ENCODE results near the gene PHACTR3. TPM values are rescaled to one million over a fixed set of nuclear protein-coding genes. Genes with fewer than 3 reads are reported as not detected.

The PHACTR3 gene
- total RNA-seq, 2 donors from 2014 or later: 0.13 TPM; not detected in 1

GRCh38 chr20:59784791-59785668 lies 180.7 kb downstream of the PHACTR3 start:
- no peaks in the 10 kb centered on the region for H3K4me1 ChIP-seq (ENCODE audit: control insufficient read depth, insufficient read depth, low read length)
- no peak overlapping the region for H3K27ac ChIP-seq (ENCODE audit: low read depth, low read length)
- no peaks in the 10 kb centered on the region for H3K36me3 Mint-ChIP-seq (ENCODE audit: low read depth)
- 76 to 81% methylated on average over 6 to 15 of the region's 16 CpGs for WGBS, 2 experiments (ENCODE audit: insufficient coverage in 1 of 2, insufficient read length in 1 of 2)
- TF ChIP-seq, protein P1, sequence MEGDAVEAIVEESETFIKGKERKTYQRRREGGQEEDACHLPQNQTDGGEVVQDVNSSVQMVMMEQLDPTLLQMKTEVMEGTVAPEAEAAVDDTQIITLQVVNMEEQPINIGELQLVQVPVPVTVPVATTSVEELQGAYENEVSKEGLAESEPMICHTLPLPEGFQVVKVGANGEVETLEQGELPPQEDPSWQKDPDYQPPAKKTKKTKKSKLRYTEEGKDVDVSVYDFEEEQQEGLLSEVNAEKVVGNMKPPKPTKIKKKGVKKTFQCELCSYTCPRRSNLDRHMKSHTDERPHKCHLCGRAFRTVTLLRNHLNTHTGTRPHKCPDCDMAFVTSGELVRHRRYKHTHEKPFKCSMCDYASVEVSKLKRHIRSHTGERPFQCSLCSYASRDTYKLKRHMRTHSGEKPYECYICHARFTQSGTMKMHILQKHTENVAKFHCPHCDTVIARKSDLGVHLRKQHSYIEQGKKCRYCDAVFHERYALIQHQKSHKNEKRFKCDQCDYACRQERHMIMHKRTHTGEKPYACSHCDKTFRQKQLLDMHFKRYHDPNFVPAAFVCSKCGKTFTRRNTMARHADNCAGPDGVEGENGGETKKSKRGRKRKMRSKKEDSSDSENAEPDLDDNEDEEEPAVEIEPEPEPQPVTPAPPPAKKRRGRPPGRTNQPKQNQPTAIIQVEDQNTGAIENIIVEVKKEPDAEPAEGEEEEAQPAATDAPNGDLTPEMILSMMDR (conservative IDR thresholded peaks at IDR 0.05): no peak
- no peaks in the 10 kb centered on the region for H3K36me3 ChIP-seq (ENCODE audit: control insufficient read depth, insufficient read depth, low read length)
- H3K9me3 ChIP-seq (ENCODE audit: control insufficient read depth, low read length): peaks cover 4% of the 10 kb centered on the region
- no peak overlapping the region for H3K9ac ChIP-seq (ENCODE audit: extremely low read depth, low read length, poor library complexity, severe bottlenecking)
- no peak overlapping the region for H3K4me3 ChIP-seq (ENCODE audit: low read length)
- H3K27ac Mint-ChIP-seq: no peak overlapping the region
- H3K27me3 Mint-ChIP-seq (ENCODE audit: insufficient read depth): peaks cover 22% of the 10 kb centered on the region
- H3K4me3 Mint-ChIP-seq: no peak overlapping the region
- peak; percentile 39 for DNase-seq
- H3K27me3 ChIP-seq (ENCODE audit: control insufficient read depth, insufficient read depth, low read length, poor library complexity, severe bottlenecking): no peaks in the 10 kb centered on the region
- no peaks in the 10 kb centered on the region for H3K4me1 Mint-ChIP-seq
- no peaks in the 10 kb centered on the region for H3K9me3 Mint-ChIP-seq

DNA sequence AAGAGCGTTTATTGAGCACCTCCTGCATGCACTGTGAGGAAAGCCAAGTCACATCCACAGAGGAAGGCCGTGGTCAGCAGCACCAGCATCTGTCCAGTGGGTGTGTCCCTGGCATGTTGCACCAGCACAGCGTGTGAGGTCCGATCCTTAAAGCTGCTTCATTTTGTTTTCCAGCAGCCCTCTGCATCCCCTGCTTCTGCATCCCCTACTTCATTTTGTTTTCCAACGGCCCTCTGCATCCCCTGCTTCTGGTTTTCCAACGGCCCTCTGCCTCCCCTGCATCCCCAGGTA lies 181.3 kb downstream of the PHACTR3 start:
- Histone ChIP-seq H3K4me3 (ENCODE audit: low read length) (no peak overlapping the region), H3K27ac (ENCODE audit: low read depth, low read length) (no peak overlapping the region), H3K9ac (ENCODE audit: extremely low read depth, low read length, poor library complexity, severe bottlenecking) (no peak overlapping the region), H3K4me1 (ENCODE audit: control insufficient read depth, insufficient read depth, low read length) (no peaks in the 10 kb centered on the region), H3K9me3 (ENCODE audit: control insufficient read depth, low read length) (peaks cover 4% of the 10 kb centered on the region), H3K27me3 (ENCODE audit: control insufficient read depth, insufficient read depth, low read length, poor library complexity, severe bottlenecking) (no peaks in the 10 kb centered on the region), H3K36me3 (ENCODE audit: control insufficient read depth, insufficient read depth, low read length) (no peaks in the 10 kb centered on the region)
- Mint-ChIP-seq H3K27me3 (ENCODE audit: insufficient read depth) (peaks cover 22% of the 10 kb centered on the region), H3K36me3 (ENCODE audit: low read depth) (no peaks in the 10 kb centered on the region), H3K9me3 (no peaks in the 10 kb centered on the region), H3K4me3 (no peak overlapping the region), H3K27ac (no peak overlapping the region), H3K4me1 (no peaks in the 10 kb centered on the region)
- whole genome bisulfite sequencing, 2 experiments (ENCODE audit: insufficient coverage in 1 of 2, insufficient read length in 1 of 2): 61 to 69% methylated on average over 5 of the region's 6 CpGs
- no peak for DNase-seq
- TF ChIP-seq, protein P1 (conservative IDR thresholded peaks at IDR 0.05): no peak

GRCh38 chr20:59785986-59786795 lies 181.9 kb downstream of the PHACTR3 start:
- H3K36me3 ChIP-seq (ENCODE audit: control insufficient read depth, insufficient read depth, low read length): no peaks in the 10 kb centered on the region
- H3K4me3 ChIP-seq (ENCODE audit: low read length): no peak overlapping the region
- Mint-ChIP-seq H3K27ac (no peak overlapping the region), H3K9me3 (no peaks in the 10 kb centered on the region), H3K4me1 (no peaks in the 10 kb centered on the region), H3K27me3 (ENCODE audit: insufficient read depth) (peaks cover 22% of the 10 kb centered on the region), H3K36me3 (ENCODE audit: low read depth) (no peaks in the 10 kb centered on the region), H3K4me3 (no peak overlapping the region)
- H3K9ac ChIP-seq (ENCODE audit: extremely low read depth, low read length, poor library complexity, severe bottlenecking): no peak overlapping the region
- H3K27ac ChIP-seq (ENCODE audit: low read depth, low read length): no peak overlapping the region
- DNase-seq: peak; percentile 32
- H3K9me3 ChIP-seq (ENCODE audit: control insufficient read depth, low read length): peaks cover 4% of the 10 kb centered on the region
- WGBS, 2 experiments (ENCODE audit: insufficient coverage in 1 of 2, insufficient read length in 1 of 2): 81 to 87% methylated on average over 8 to 10 of the region's 10 CpGs
- no peaks in the 10 kb centered on the region for H3K4me1 ChIP-seq (ENCODE audit: control insufficient read depth, insufficient read depth, low read length)
- TF ChIP-seq, protein P1 (conservative IDR thresholded peaks at IDR 0.05): no peak
- no peaks in the 10 kb centered on the region for H3K27me3 ChIP-seq (ENCODE audit: control insufficient read depth, insufficient read depth, low read length, poor library complexity, severe bottlenecking)
